ENCODE results near the gene ZNF362. TPM values are rescaled to one million over a fixed set of nuclear protein-coding genes. Genes with fewer than 3 reads are reported as not detected.

The ZNF362 gene
- total and polyA plus RNA-seq, 10 of the 15 experiments (the other 5 are each of a cell fraction or from before 2014, with no cell fraction given), result 0.74 to 22.8 (median 7.4) TPM

DNA sequence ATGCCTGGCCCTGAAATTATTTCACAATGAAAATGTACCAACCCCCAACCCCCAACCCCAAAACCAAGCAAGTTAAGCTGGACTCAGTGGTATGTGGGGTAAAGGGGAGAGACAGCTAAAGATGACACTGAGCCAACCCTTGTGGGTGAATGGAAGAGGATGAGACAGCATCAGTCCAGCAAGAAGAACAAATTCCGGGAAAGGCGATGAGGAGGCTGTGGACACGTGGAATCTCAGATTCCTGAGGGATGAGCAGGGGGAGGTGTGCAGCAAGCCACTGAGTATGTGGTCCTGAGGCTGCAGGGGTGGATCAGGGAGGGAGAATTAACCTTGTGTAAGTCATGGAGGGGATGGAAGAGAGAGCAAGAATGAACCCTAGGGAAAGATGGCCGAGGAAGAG lies 14.4 kb upstream of the ZNF362 start:
- Histone ChIP-seq H3K27me3 (replicated peaks in 1 of 2; ENCODE audit: control insufficient read depth in 2 of 2, insufficient read depth in 2 of 2, low read length in 1 of 2) (no peaks in the 10 kb centered on the region), H3K27ac (ENCODE audit: control insufficient read depth, insufficient read depth) (no peak overlapping the region), H3K9me3 (replicated peaks; ENCODE audit: control insufficient read depth, insufficient read depth, low read length) (no peaks in the 10 kb centered on the region), H3K4me1 (ENCODE audit: control insufficient read depth, insufficient read depth, low read length) (no peaks in the 10 kb centered on the region), H3K79me2 (ENCODE audit: control insufficient read depth, insufficient read depth, low read length) (no peaks in the 10 kb centered on the region), H2AFZ (ENCODE audit: control insufficient read depth, low read depth, low read length) (no peak overlapping the region), H3K36me3 (ENCODE audit: control insufficient read depth in 2 of 2, insufficient read depth in 2 of 2, low read length in 1 of 2) (no peaks in the 10 kb centered on the region), H3K9ac (ENCODE audit: control insufficient read depth, insufficient read depth, low read length) (no peak overlapping the region), H3K4me2 (ENCODE audit: control insufficient read depth, insufficient read depth) (no peak overlapping the region), H4K20me1 (ENCODE audit: control insufficient read depth, insufficient read depth) (no peaks in the 10 kb centered on the region), H3K4me3 (no peak overlapping the region)
- FAIRE-seq (no peak), DNase-seq (ENCODE audit: low read depth, low spot score) (no peak), ATAC-seq (no peak)
- ChIA-PET CTCF (interaction anchor here (0.9 kb wide), 1 partner anchor 37 kb away, joined by 3 read pairs; no protein-coding TSS in a partner anchor), RAD21 (ENCODE audit: unreplicated experiment) (no interaction called here), POLR2A (no interaction called here), SMC1A (ENCODE audit: uncharacterized antibody, unreplicated experiment) (no interaction called here)
- no TSS peak for BruUV-seq (replicated peaks)
- 54% methylated on average over 4 of the region's 4 CpGs for WGBS (ENCODE audit: insufficient coverage, insufficient replicate concordance, low lambda C conversion rate, missing lambda C conversion rate)
- TF ChIP-seq, protein P1, sequence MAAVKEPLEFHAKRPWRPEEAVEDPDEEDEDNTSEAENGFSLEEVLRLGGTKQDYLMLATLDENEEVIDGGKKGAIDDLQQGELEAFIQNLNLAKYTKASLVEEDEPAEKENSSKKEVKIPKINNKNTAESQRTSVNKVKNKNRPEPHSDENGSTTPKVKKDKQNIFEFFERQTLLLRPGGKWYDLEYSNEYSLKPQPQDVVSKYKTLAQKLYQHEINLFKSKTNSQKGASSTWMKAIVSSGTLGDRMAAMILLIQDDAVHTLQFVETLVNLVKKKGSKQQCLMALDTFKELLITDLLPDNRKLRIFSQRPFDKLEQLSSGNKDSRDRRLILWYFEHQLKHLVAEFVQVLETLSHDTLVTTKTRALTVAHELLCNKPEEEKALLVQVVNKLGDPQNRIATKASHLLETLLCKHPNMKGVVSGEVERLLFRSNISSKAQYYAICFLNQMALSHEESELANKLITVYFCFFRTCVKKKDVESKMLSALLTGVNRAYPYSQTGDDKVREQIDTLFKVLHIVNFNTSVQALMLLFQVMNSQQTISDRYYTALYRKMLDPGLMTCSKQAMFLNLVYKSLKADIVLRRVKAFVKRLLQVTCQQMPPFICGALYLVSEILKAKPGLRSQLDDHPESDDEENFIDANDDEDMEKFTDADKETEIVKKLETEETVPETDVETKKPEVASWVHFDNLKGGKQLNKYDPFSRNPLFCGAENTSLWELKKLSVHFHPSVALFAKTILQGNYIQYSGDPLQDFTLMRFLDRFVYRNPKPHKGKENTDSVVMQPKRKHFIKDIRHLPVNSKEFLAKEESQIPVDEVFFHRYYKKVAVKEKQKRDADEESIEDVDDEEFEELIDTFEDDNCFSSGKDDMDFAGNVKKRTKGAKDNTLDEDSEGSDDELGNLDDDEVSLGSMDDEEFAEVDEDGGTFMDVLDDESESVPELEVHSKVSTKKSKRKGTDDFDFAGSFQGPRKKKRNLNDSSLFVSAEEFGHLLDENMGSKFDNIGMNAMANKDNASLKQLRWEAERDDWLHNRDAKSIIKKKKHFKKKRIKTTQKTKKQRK (IDR thresholded peaks at IDR 0.05; ENCODE audit: low read depth, low read length), result no peak
- TF ChIP-seq CEBPB (IDR thresholded peaks at IDR 0.05; ENCODE audit: borderline replicate concordance in 1 of 2, low read depth in 2 of 2, low read length in 2 of 2) (no peak), STAT1 (conservative IDR thresholded peaks at IDR 0.05) (no peak), NR2C1 (IDR thresholded peaks at IDR 0.05) (no peak), RBBP5 (conservative IDR thresholded peaks at IDR 0.05) (no peak), POLR2AphosphoS2 (IDR thresholded peaks at IDR 0.05; ENCODE audit: low read depth, low read length) (no peak), FOXM1 (IDR thresholded peaks at IDR 0.05; ENCODE audit: low read depth, low read length) (no peak), CBX3 (IDR thresholded peaks at IDR 0.05; ENCODE audit: borderline replicate concordance, low read depth) (no peak), CBFB (IDR thresholded peaks at IDR 0.05; ENCODE audit: low read depth) (no peak), ATF7 (IDR thresholded peaks at IDR 0.05; ENCODE audit: low read depth) (no peak), CHD1 (IDR thresholded peaks at IDR 0.05; ENCODE audit: low read depth, low read length) (no peak), EZH2 (IDR thresholded peaks at IDR 0.05; ENCODE audit: borderline replicate concordance, control insufficient read depth, low read depth, low read length) (no peak), NBN (IDR thresholded peaks at IDR 0.05) (no peak), RFX5 (IDR thresholded peaks at IDR 0.05; ENCODE audit: low read depth, low read length) (no peak), YY1 (IDR thresholded peaks at IDR 0.05; ENCODE audit: low read depth, low read length) (no peak), RUNX3 (IDR thresholded peaks at IDR 0.05; ENCODE audit: low read length) (no peak), MXI1 (IDR thresholded peaks at IDR 0.05; ENCODE audit: low read depth, low read length) (no peak)
- TF ChIP-seq, protein P2, sequence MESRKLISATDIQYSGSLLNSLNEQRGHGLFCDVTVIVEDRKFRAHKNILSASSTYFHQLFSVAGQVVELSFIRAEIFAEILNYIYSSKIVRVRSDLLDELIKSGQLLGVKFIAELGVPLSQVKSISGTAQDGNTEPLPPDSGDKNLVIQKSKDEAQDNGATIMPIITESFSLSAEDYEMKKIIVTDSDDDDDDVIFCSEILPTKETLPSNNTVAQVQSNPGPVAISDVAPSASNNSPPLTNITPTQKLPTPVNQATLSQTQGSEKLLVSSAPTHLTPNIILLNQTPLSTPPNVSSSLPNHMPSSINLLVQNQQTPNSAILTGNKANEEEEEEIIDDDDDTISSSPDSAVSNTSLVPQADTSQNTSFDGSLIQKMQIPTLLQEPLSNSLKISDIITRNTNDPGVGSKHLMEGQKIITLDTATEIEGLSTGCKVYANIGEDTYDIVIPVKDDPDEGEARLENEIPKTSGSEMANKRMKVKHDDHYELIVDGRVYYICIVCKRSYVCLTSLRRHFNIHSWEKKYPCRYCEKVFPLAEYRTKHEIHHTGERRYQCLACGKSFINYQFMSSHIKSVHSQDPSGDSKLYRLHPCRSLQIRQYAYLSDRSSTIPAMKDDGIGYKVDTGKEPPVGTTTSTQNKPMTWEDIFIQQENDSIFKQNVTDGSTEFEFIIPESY (IDR thresholded peaks at IDR 0.05), result no peak
- intact Hi-C loops (cut with micrococcal nuclease; ENCODE audit: unreplicated experiment), result no loop called here
- in situ Hi-C loops (cut with MboI), result no loop called here

Data from GM12878 (cell line).